Skeletal muscle tissue (tissue), 4 donors: ENCODE measurements around the gene ATP1A2. TPM values are rescaled to one million over a fixed set of nuclear protein-coding genes. Genes with fewer than 3 reads are reported as not detected.

Source experiments
- H3K27ac ChIP-seq: one replicate; pipeline ENCODE4 v1.7.0; 2013; ENCODE audit warnings: mild to moderate bottlenecking, low read depth, low read length, inconsistent platforms
- H3K27me3 ChIP-seq, 3 donors: one replicate each; pipeline ENCODE4 v1.7.0; 2013; ENCODE audit warnings: low read length in 3 of 3; ENCODE audit not compliant: control insufficient read depth in 3 of 3, insufficient read depth in 3 of 3
- H3K36me3 ChIP-seq, 3 donors: one replicate each; pipeline ENCODE4 v1.7.0; 2013; ENCODE audit warnings: low read length in 3 of 3; ENCODE audit not compliant: control insufficient read depth in 3 of 3, insufficient read depth in 3 of 3
- H3K4me1 ChIP-seq, 3 donors: one replicate each; pipeline ENCODE4 v1.7.0; 2013; ENCODE audit warnings: low read length in 3 of 3, mild to moderate bottlenecking in 3 of 3; ENCODE audit not compliant: control insufficient read depth in 3 of 3, insufficient read depth in 3 of 3
- H3K4me3 ChIP-seq, 3 donors: one replicate each; pipeline ENCODE4 v1.7.0; 2013; ENCODE audit warnings: low read length in 3 of 3
- H3K9ac ChIP-seq, 3 donors: one replicate each; pipeline ENCODE4 v1.7.0; 2013; ENCODE audit warnings: low read length in 3 of 3, mild to moderate bottlenecking in 3 of 3, moderate library complexity in 2 of 3, low read depth in 1 of 3
- H3K9me3 ChIP-seq, 3 donors: one replicate each; pipeline ENCODE4 v1.7.0; 2013; ENCODE audit warnings: low read length in 3 of 3; ENCODE audit not compliant: control insufficient read depth in 3 of 3
- total RNA-seq: library from RNA; depleted of rRNA; stranded (reverse); fragments of >200 nt; gene quantifications from one replicate; pipeline ENCODE4 v1.2.3, GENCODE V29; 2014
- donor health status: Osteomylitis.

ATP1A2 gene
- total RNA-seq, 1 donor from 2014 or later: 38.1 TPM

GRCh38 chr1:160129046-160129445 lies 13.5 kb downstream of the ATP1A2 start:
- Histone ChIP-seq H3K36me3 (peaks cover 60 to 70% (median 67%) of the 10 kb centered on the region in 3 donors), H3K27ac (peak overlapping the region; percentile 96), H3K4me3 (peak overlapping the region; percentile 7 to 30 (median 19)), H3K9me3 (no peaks in the 10 kb centered on the region), H3K27me3 (no peaks in the 10 kb centered on the region), H3K9ac (peak overlapping the region; percentile 67 to 81 (median 73)), H3K4me1 (peaks cover 88 to 96% (median 90%) of the 10 kb centered on the region in 3 donors)

- Histone ChIP-seq H3K36me3 (peaks cover 65 to 70% (median 67%) of the 10 kb centered on the region in 3 donors), H3K9ac (peak overlapping the region; percentile 67 to 81 (median 73)), H3K4me3 (peak overlapping the region in 2 of 3 donors; percentile 7 to 19), H3K4me1 (peaks cover 88 to 96% (median 90%) of the 10 kb centered on the region in 3 donors), H3K27ac (peak overlapping the region; percentile 96), H3K27me3 (no peaks in the 10 kb centered on the region), H3K9me3 (no peaks in the 10 kb centered on the region)
Measured at GRCh38 chr1:160129558-160129957, 14.0 kb downstream of the ATP1A2 start.

DNA sequence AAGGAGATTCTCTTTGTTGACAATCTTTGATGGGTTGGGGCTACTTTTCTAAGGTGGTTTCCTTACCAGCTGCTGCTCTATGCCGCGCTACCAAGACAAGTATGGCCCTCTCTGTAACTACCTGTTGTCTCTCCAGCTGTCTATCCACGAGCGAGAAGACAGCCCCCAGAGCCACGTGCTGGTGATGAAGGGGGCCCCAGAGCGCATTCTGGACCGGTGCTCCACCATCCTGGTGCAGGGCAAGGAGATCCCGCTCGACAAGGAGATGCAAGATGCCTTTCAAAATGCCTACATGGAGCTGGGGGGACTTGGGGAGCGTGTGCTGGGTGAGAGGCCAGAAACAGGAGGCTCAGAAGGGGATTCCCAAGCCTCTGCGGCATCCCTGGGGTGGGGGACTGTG lies 14.4 kb downstream of the ATP1A2 start:
- peaks cover 88 to 96% (median 91%) of the 10 kb centered on the region in 3 donors for H3K4me1 ChIP-seq
- no peaks in the 10 kb centered on the region for H3K27me3 ChIP-seq
- H3K4me3 ChIP-seq: peak overlapping the region in 1 of 3 donors; percentile 19
- peak overlapping the region; percentile 67 to 81 (median 73) for H3K9ac ChIP-seq
- H3K36me3 ChIP-seq: peaks cover 69 to 74% (median 69%) of the 10 kb centered on the region in 3 donors
- no peaks in the 10 kb centered on the region for H3K9me3 ChIP-seq
- H3K27ac ChIP-seq: peak overlapping the region; percentile 96

DNA sequence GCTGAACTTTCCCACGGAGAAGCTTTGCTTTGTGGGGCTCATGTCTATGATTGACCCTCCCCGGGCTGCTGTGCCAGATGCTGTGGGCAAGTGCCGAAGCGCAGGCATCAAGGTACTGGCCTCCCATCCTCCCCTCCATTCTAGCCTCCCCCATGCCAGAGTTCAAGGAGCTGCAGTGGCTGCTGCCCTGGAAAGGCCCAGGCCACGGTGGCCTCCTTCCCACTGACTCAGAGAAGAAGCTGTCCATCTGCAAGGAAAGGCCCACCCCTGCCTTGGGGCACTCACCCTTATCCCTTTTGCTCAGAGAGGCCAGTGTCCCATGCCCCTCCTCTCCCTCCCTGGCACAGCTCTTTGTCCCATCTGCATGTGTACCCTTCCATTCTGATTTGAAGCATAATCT lies 14.9 kb downstream of the ATP1A2 start:
- Histone ChIP-seq H3K27ac (peak overlapping the region; percentile 96), H3K36me3 (peaks cover 69 to 74% (median 70%) of the 10 kb centered on the region in 3 donors), H3K9ac (peak overlapping the region; percentile 46 to 81 (median 73)), H3K27me3 (no peaks in the 10 kb centered on the region), H3K4me1 (peaks cover 87 to 96% (median 90%) of the 10 kb centered on the region in 3 donors), H3K9me3 (no peaks in the 10 kb centered on the region), H3K4me3 (no peak overlapping the region)

- H3K4me1 ChIP-seq: peaks cover 87 to 96% (median 90%) of the 10 kb centered on the region in 3 donors
- H3K27ac ChIP-seq: peak overlapping the region; percentile 96
- H3K4me3 ChIP-seq: no peak overlapping the region
- H3K9ac ChIP-seq: peak overlapping the region; percentile 13 to 81 (median 46)
- H3K27me3 ChIP-seq: no peaks in the 10 kb centered on the region
- H3K9me3 ChIP-seq: no peaks in the 10 kb centered on the region
- peaks cover 69 to 76% (median 70%) of the 10 kb centered on the region in 3 donors for H3K36me3 ChIP-seq
Measured at GRCh38 chr1:160130939-160131338, 15.4 kb downstream of the ATP1A2 start.

- H3K4me1 ChIP-seq: peaks cover 90 to 100% (median 96%) of the 10 kb centered on the region in 3 donors
- H3K9ac ChIP-seq: peak overlapping the region in 2 of 3 donors; percentile 35 to 63
- peak overlapping the region in 2 of 3 donors; percentile 25 to 33 for H3K4me3 ChIP-seq
- H3K9me3 ChIP-seq: no peaks in the 10 kb centered on the region
- H3K27me3 ChIP-seq: no peaks in the 10 kb centered on the region
- H3K36me3 ChIP-seq: peaks cover 79 to 82% (median 80%) of the 10 kb centered on the region in 3 donors
- peak overlapping the region; percentile 96 for H3K27ac ChIP-seq
Measured at GRCh38 chr1:160131803-160132565, 16.4 kb downstream of the ATP1A2 start.

GRCh38 chr1:160133990-160134770 lies 18.6 kb downstream of the ATP1A2 start:
- Histone ChIP-seq H3K27me3 (no peaks in the 10 kb centered on the region), H3K9ac (peak overlapping the region in 1 of 3 donors; percentile 65), H3K27ac (peak overlapping the region; percentile 96), H3K9me3 (no peaks in the 10 kb centered on the region), H3K4me1 (peaks cover 68 to 90% (median 79%) of the 10 kb centered on the region in 3 donors), H3K4me3 (no peak overlapping the region), H3K36me3 (peaks cover 77 to 87% (median 87%) of the 10 kb centered on the region in 3 donors)

DNA sequence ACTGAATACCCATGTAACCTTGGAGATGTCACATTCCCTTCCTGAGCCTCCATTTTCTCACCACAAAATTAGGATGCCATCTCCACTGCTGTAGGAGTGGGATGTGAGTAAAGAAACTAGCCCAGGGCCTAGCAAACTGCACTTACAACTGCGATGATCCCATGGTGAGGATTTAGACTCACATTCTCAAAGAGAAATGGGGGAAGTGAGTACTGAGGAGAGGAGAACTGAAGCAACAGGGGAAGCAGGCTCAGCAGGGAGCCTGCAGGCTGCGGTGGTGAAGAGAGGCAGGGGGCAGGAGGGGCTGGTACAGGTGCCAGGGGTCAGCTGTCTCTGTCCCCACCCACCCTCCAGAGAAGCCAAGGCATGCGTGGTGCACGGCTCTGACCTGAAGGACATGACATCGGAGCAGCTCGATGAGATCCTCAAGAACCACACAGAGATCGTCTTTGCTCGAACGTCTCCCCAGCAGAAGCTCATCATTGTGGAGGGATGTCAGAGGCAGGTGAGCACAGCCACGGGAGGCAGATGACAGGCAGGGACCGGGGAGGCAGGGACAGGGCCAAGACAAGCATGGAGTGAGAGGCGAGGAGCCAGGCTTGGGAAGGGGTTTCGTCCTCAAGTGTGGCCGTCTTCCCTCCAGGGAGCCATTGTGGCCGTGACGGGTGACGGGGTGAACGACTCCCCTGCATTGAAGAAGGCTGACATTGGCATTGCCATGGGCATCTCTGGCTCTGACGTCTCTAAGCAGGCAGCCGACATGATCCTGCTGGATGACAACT lies 19.4 kb downstream of the ATP1A2 start:
- H3K27me3 ChIP-seq: no peaks in the 10 kb centered on the region
- peaks cover 77 to 87% (median 86%) of the 10 kb centered on the region in 3 donors for H3K36me3 ChIP-seq
- H3K27ac ChIP-seq: peak overlapping the region; percentile 96
- H3K4me1 ChIP-seq: peaks cover 60 to 88% (median 71%) of the 10 kb centered on the region in 3 donors
- H3K9me3 ChIP-seq: no peaks in the 10 kb centered on the region
- H3K4me3 ChIP-seq: no peak overlapping the region
- H3K9ac ChIP-seq: peak overlapping the region in 2 of 3 donors; percentile 3 to 65
